BJ (cell line): ENCODE results near the gene CHTF18. TPM values are rescaled to one million over a fixed set of nuclear protein-coding genes. Genes with fewer than 3 reads are reported as not detected.
"Not testable (repeated sequence)": the region's sequence is repeated elsewhere in the genome, so short reads cannot be mapped to it uniquely, and the experiment has no call there.

Experiments
- CTCF ChIA-PET: fragments of 350-600 bp; formaldehyde crosslinking; extraction: SDS; loops from one replicate; lab custom pipeline; 2021; ENCODE audit warnings: antibody characterized with exemption, inconsistent platforms; lab: Yijun Ruan, JAX
- POLR2A ChIA-PET: fragments of 300-600 bp; sonication (Branson Sonifier 250); formaldehyde crosslinking; extraction: SDS; loops from one replicate; lab custom pipeline; 2021; ENCODE audit warnings: antibody characterized with exemption; lab: Charles Lee
- DNase-seq: peaks from one replicate; pipeline ENCODE4 v3.0.0-alpha.2; 2011; ENCODE audit warnings: low read depth
- H3K27me3 ChIP-seq: 2 replicates; pipeline ENCODE4 v1.6.0; 2011; ENCODE audit warnings: low read length; ENCODE audit not compliant: control insufficient read depth, insufficient read depth
- H3K36me3 ChIP-seq: 2 replicates; pipeline ENCODE4 v1.5.1; 2011; ENCODE audit warnings: low read length; ENCODE audit not compliant: control insufficient read depth, insufficient read depth
- H3K4me3 ChIP-seq: 2 replicates; pipeline ENCODE4 v1.5.1; 2011; ENCODE audit warnings: low read depth, mild to moderate bottlenecking, control low read depth, low read length
- CTCF ChIP-seq: IDR thresholded peaks from 2 replicates; pipeline ENCODE4 v1.5.1; 2011; ENCODE audit warnings: low read depth, mild to moderate bottlenecking, control low read depth, inconsistent platforms, low read length, moderate library complexity; ENCODE audit not compliant: insufficient read depth
- polyA plus RNA-seq: library from polyadenylated mRNA; depleted of rRNA; stranded (reverse); fragments of >200 nt; gene quantifications from 2 replicates; pipeline ENCODE4 v1.2.3, GENCODE V29; 2011

CHTF18 gene
- polyA plus RNA-seq, 1 experiment: 6.1 TPM

GRCh38 chr16:769934-770333, 18.5 kb upstream of the CHTF18 start:
- H3K27me3 ChIP-seq: no peaks in the 10 kb centered on the region
- H3K4me3 ChIP-seq: no peak overlapping the region
- ChIA-PET POLR2A (no interaction called here), CTCF (interaction anchor here (0.8 to 1.2 kb wide), 3 partner anchors 11 to 58 kb away, joined by 3 to 5 read pairs (median 3); no protein-coding TSS in a partner anchor)
- TF ChIP-seq CTCF: no peak
- no peaks in the 10 kb centered on the region for H3K36me3 ChIP-seq
- no peak for DNase-seq

DNA sequence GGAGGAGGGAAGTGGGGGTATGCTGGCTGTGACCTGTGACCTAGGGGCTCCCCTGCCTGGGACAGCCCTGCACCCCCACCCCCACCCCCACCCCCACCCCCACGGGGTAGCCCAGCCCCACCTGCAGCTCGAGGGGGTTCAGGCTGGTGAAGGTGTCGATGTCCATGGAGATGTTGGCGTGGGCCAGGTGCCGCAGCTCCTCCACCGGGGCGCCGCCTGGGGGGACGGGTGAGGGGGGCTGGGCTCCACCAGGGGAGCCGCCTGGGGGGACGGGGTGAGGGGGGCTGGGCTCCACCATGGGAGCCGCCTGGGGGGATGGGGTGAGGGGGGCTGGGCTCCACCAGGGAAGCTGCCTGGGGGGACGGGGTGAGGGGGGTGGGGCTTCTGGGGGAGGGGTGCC, 18.0 kb upstream of the CHTF18 start:
- H3K36me3 ChIP-seq: no peaks in the 10 kb centered on the region
- POLR2A ChIA-PET: no interaction called here
- TF ChIP-seq CTCF: no peak
- CTCF ChIA-PET: interaction anchor here (0.8 to 1.5 kb wide), 5 partner anchors 10 to 58 kb away, joined by 3 to 5 read pairs (median 3); no protein-coding TSS in a partner anchor
- DNase-seq: no peak
- no peaks in the 10 kb centered on the region for H3K27me3 ChIP-seq
- no peak overlapping the region for H3K4me3 ChIP-seq

GRCh38 chr16:772959-773358, 15.5 kb upstream of the CHTF18 start:
- DNase-seq: no peak
- ChIA-PET POLR2A (no interaction called here), CTCF (interaction anchor here (1.5 to 2.0 kb wide), 2 partner anchors 13 to 31 kb away, joined by 5 to 10 read pairs; no protein-coding TSS in a partner anchor)
- H3K27me3 ChIP-seq: no peaks in the 10 kb centered on the region
- H3K4me3 ChIP-seq: no peak overlapping the region
- no peaks in the 10 kb centered on the region for H3K36me3 ChIP-seq
- no peak for TF ChIP-seq CTCF

DNA sequence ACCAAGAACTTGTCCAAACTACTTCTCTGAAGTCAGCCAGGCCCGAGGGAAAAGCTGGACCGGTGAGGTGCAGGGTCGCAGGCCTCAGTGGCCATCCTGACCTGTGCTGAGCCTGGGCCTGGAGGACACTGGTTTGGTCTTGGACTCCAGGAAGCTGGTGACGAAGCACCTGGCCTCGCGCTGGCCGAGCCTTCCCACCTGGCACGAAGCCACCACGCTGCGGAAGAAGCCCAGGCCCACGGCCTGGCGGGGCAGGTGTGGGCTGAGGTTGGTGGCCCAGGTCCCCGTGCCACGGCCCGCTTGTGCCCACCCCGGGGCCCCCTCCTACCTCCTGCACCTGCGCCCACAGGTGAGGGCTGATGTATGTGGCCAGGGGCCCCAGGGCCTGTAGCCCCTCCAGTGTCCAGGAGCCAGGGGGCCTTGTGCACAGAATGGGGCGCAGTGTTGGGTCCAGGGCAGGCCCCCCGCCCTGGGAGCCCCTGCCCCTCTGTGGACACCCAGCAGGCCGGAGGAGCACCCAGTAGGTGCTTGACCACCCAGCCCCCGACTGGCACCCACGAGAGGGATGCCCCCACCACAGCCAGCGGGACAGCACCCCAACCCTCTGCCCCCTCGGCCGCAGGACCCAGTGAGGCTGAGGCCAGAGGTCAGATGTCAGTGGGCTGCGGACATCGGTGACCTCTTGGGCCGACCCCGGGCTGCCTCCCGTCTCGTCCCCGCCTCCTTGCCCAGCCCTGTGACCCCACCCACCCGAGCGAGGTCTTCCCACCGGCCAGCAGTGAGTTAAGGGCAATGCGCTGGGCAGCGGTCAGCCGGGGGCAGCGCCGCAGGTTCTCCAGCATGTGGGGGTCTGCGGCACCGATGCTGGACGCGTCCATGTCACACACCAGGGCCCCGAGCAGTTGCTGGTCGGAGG, 14.1 kb upstream of the CHTF18 start:
- H3K27me3 ChIP-seq: no peaks in the 10 kb centered on the region
- no peak for DNase-seq
- H3K36me3 ChIP-seq: no peaks in the 10 kb centered on the region
- no peak overlapping the region for H3K4me3 ChIP-seq
- ChIA-PET CTCF (interaction anchor here (2.0 kb wide), 1 partner anchor 11 kb away, joined by 10 read pairs; no protein-coding TSS in a partner anchor), POLR2A (no interaction called here)
- no peak for TF ChIP-seq CTCF

- no peaks in the 10 kb centered on the region for H3K27me3 ChIP-seq
- ChIA-PET POLR2A (no interaction called here), CTCF (no interaction called here)
- no peak for DNase-seq
- TF ChIP-seq CTCF: no peak
- no peaks in the 10 kb centered on the region for H3K36me3 ChIP-seq
- no peak overlapping the region for H3K4me3 ChIP-seq
These were observed 13.1 kb upstream of the CHTF18 start for GRCh38 chr16:775236-775796.

- H3K27me3 ChIP-seq, H3K4me3 ChIP-seq, H3K36me3 ChIP-seq, POLR2A ChIA-PET, DNase-seq: not testable (repeated sequence)
- CTCF ChIA-PET: interaction anchor here (0.8 to 2.0 kb wide), 3 partner anchors 10 to 64 kb away, joined by 3 to 18 read pairs (median 5); partner anchors contain the start of gene CIAO3
These were observed 12.1 kb upstream of the CHTF18 start for GRCh38 chr16:776298-776697.
